ENCODE measurements around the gene AGMAT. TPM values are rescaled to one million over a fixed set of nuclear protein-coding genes. Genes with fewer than 3 reads are reported as not detected.

The AGMAT gene
- total and polyA plus RNA-seq, 2 of the 4 experiments (the other 2 are of a cell fraction) = 0.18 to 0.26 TPM

DNA sequence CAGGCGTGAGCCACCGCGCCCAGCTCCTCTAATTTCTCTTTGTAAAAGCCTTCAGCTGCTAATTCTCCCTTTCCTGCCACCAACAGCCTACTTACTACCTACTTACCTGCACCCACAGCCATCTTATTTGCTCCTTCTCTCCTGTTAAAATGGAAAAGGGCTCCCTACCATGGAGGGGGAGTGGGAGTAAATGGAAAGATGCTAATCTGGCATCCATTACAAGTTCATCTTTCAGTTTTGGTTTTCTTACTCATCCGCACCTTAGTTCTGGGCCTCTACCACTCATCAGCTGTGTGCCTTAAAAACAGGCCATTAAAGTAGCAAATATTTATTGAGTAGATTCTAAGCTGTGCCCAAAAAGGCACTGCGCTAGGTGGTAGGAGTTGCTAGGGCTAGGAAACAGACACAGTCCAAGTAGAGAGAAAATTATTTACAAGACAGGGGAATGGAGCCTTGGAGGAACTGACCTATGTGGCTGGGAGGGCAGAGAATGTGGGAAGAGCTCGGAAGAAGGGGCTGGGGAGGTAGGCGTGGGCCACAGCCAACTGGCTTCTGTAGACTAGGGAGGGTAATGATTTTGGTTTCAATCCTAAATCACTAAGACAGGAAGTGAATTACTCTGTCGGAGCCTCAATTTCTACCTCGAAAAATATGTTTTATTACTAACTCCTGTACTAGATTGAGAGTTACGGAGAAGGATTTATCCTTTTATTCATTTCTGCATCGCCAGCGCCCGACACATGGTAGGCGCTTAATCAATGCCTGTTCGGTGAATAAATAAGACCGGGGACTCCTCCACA lies 31.7 kb upstream of the AGMAT start:
- Histone ChIP-seq H2BK120ac (ENCODE audit: low read depth, low read length) (peak overlapping the region; percentile 72), H3K14ac (replicated peaks; ENCODE audit: low read depth, low read length) (peak overlapping the region; percentile 57), H3K23ac (ENCODE audit: low read depth, low read length) (peak overlapping the region; percentile 88), H2AFZ (replicated peaks; ENCODE audit: low read length, poor library complexity) (peak overlapping the region; percentile 98), H3K4me1 (ENCODE audit: control insufficient read depth, insufficient read depth, low read length) (peaks cover 6% of the 10 kb centered on the region), H3K36me3 (ENCODE audit: control insufficient read depth, insufficient read depth, low read length) (no peaks in the 10 kb centered on the region), H2BK20ac (ENCODE audit: low read depth, low read length) (peak overlapping the region; percentile 8), H4K20me1 (ENCODE audit: insufficient read depth, low read length) (peaks cover 11% of the 10 kb centered on the region; the same call in 1 of the 2 replicates), H3K27ac (ENCODE audit: insufficient read depth, low read length) (peak overlapping the region; percentile 79), H3K56ac (ENCODE audit: extremely low read depth, insufficient read depth, low read length) (peak overlapping the region; percentile 75), H3K18ac (ENCODE audit: low read depth, low read length) (peak overlapping the region; percentile 39), H3K4me2 (ENCODE audit: low read depth, low read length) (peak overlapping the region; percentile 66), H3K27me3 (ENCODE audit: control insufficient read depth, insufficient read depth, low read length) (no peaks in the 10 kb centered on the region), H4K8ac (ENCODE audit: low read depth in 2 of 2, low read length in 2 of 2) (peak overlapping the region; percentile 91 to 92), H2AK5ac (ENCODE audit: low read depth, low read length) (peak overlapping the region; percentile 72; the same call in 1 of the 2 replicates), H3K4ac (ENCODE audit: low read depth, low read length) (peak overlapping the region; percentile 75), H3K4me3 (ENCODE audit: insufficient read depth, low read depth, low read length) (peak overlapping the region; percentile 54), H4K5ac (ENCODE audit: low read depth, low read length) (peak overlapping the region; percentile 79), H3K9me3 (ENCODE audit: control insufficient read depth, insufficient read depth, low read length) (no peaks in the 10 kb centered on the region), H4K91ac (ENCODE audit: insufficient read depth, low read depth, low read length) (peak overlapping the region; percentile 64), H3K79me1 (ENCODE audit: low read depth in 1 of 2, low read length in 2 of 2) (peaks cover 6 to 25% of the 10 kb centered on the region in 2 experiments; a peak in 2 of 4 replicates), H2AK9ac (replicated peaks; ENCODE audit: low read depth, low read length, poor library complexity) (no peak overlapping the region), H3K9me1 (ENCODE audit: insufficient read depth, low read length) (peaks cover 8% of the 10 kb centered on the region; the same call in 1 of the 2 replicates), H2BK5ac (ENCODE audit: low read depth, low read length, poor library complexity, severe bottlenecking) (peak overlapping the region; percentile 77), H3K9ac (ENCODE audit: low read depth, low read length) (peak overlapping the region; percentile 72), H2BK15ac (ENCODE audit: low read depth, low read length) (peak overlapping the region; percentile 75; the same call in 2 of the 3 replicates)
- BruUV-seq (replicated peaks) = no TSS peak
- dilution Hi-C loops (cut with HindIII; ENCODE audit: low sequenced_read_pairs, unreplicated experiment) = no loop called here
- intact Hi-C loops (cut with micrococcal nuclease) = loop anchor here (5.0 kb wide), 2 partner anchors 66 to 86 kb away; partner anchors contain the start of gene PLEKHM2
- ChIA-PET POLR2A (ENCODE audit: unreplicated experiment) (no interaction called here), CTCF (interaction anchor here (1.2 kb wide), 1 partner anchor 23 kb away, joined by 3 read pairs; no protein-coding TSS in a partner anchor)
- ATAC-seq (ENCODE audit: low read depth) = peak; percentile 16
- in situ Hi-C loops (cut with MboI; ENCODE audit: low sequenced_read_pairs) = no loop called here
- DNase-seq = peak; percentile 45
- 41% methylated on average over 7 of the region's 16 CpGs; no CpG with 5 or more reads in 1 of the 2 experiments for WGBS, 2 experiments (ENCODE audit: extremely low coverage in 2 of 2, insufficient read length in 1 of 2)
- no peak for TF ChIP-seq USF2 (IDR thresholded peaks at IDR 0.05; ENCODE audit: low read depth, low read length)
- no peak for TF ChIP-seq MAFK (IDR thresholded peaks at IDR 0.05; ENCODE audit: low read depth, low read length)
- TF ChIP-seq CHD1 (IDR thresholded peaks at IDR 0.05; ENCODE audit: low read depth, low read length) = no peak
- TF ChIP-seq RCOR1 (IDR thresholded peaks at IDR 0.05; ENCODE audit: insufficient replicate concordance, low read length) = no peak
- no peak for TF ChIP-seq CTCF (conservative IDR thresholded peaks at IDR 0.05; ENCODE audit: low read depth, low read length)
- no peak for TF ChIP-seq ELK1 (IDR thresholded peaks at IDR 0.05; ENCODE audit: borderline replicate concordance, low read depth, low read length)
- no peak for TF ChIP-seq RFX5 (IDR thresholded peaks at IDR 0.05; ENCODE audit: low read depth, low read length)
- TF ChIP-seq MAZ (IDR thresholded peaks at IDR 0.05; ENCODE audit: borderline replicate concordance, low read depth, low read length) = no peak
- no peak for TF ChIP-seq CEBPB (IDR thresholded peaks at IDR 0.05; ENCODE audit: low read depth, low read length)
- TF ChIP-seq NFE2L2 (IDR thresholded peaks at IDR 0.05; ENCODE audit: low read depth, low read length) = no peak
- no peak for TF ChIP-seq FOS (IDR thresholded peaks at IDR 0.05; ENCODE audit: low read depth, low read length)
- no peak for TF ChIP-seq BHLHE40 (IDR thresholded peaks at IDR 0.05; ENCODE audit: low read depth, low read length)
- no peak for TF ChIP-seq RAD21 (IDR thresholded peaks at IDR 0.05; ENCODE audit: low read length)

All from IMR-90 (cell line).